ENCODE data around the gene SIRPA. TPM values are rescaled to one million over a fixed set of nuclear protein-coding genes. Genes with fewer than 3 reads are reported as not detected.

Gene SIRPA
- total and polyA plus RNA-seq, 10 of the 15 experiments (the other 5 are each of a cell fraction or from before 2014, with no cell fraction given): 1.7 to 13.2 (median 5.0) TPM

DNA sequence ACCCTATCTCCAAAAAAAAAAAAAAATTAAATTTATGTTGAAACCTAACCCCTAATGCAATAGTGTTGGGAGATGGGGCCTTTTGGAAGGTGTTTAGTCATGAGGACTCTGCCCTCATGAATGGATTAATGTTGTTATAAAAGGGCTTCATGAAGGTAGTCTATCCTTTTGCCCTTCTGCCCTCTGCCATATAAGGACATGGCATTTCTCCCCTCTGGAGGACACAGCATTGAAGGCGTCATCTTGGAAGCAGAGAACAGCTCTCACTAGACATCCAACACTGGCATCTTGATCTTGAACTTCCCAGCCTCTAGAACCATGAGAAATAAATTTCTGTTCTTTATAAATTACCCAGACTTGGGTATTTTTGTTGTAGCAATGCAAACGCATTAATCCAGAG is 63.2 kb downstream of the SIRPA start (continued):
- TF ChIP-seq, protein P1, sequence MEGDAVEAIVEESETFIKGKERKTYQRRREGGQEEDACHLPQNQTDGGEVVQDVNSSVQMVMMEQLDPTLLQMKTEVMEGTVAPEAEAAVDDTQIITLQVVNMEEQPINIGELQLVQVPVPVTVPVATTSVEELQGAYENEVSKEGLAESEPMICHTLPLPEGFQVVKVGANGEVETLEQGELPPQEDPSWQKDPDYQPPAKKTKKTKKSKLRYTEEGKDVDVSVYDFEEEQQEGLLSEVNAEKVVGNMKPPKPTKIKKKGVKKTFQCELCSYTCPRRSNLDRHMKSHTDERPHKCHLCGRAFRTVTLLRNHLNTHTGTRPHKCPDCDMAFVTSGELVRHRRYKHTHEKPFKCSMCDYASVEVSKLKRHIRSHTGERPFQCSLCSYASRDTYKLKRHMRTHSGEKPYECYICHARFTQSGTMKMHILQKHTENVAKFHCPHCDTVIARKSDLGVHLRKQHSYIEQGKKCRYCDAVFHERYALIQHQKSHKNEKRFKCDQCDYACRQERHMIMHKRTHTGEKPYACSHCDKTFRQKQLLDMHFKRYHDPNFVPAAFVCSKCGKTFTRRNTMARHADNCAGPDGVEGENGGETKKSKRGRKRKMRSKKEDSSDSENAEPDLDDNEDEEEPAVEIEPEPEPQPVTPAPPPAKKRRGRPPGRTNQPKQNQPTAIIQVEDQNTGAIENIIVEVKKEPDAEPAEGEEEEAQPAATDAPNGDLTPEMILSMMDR (IDR thresholded peaks at IDR 0.05 in 2 of 3, conservative IDR thresholded peaks at IDR 0.05 in 1 of 3; ENCODE audit: control insufficient read depth in 2 of 3, extremely low read depth in 1 of 3, insufficient read depth in 1 of 3, low read depth in 3 of 3, low read length in 3 of 3): no peak
- TF ChIP-seq EP300 (IDR thresholded peaks at IDR 0.05; ENCODE audit: borderline replicate concordance in 1 of 2, control insufficient read depth in 1 of 2, low read depth in 2 of 2, low read length in 2 of 2): no peak
- TF ChIP-seq KAT2A (conservative IDR thresholded peaks at IDR 0.05; ENCODE audit: control insufficient read depth, low read depth, low read length): no peak
- no peak for TF ChIP-seq NBN (IDR thresholded peaks at IDR 0.05)
- TF ChIP-seq FOS (IDR thresholded peaks at IDR 0.05; ENCODE audit: borderline replicate concordance, extremely low read depth, insufficient read length): no peak
- TF ChIP-seq, protein P2, sequence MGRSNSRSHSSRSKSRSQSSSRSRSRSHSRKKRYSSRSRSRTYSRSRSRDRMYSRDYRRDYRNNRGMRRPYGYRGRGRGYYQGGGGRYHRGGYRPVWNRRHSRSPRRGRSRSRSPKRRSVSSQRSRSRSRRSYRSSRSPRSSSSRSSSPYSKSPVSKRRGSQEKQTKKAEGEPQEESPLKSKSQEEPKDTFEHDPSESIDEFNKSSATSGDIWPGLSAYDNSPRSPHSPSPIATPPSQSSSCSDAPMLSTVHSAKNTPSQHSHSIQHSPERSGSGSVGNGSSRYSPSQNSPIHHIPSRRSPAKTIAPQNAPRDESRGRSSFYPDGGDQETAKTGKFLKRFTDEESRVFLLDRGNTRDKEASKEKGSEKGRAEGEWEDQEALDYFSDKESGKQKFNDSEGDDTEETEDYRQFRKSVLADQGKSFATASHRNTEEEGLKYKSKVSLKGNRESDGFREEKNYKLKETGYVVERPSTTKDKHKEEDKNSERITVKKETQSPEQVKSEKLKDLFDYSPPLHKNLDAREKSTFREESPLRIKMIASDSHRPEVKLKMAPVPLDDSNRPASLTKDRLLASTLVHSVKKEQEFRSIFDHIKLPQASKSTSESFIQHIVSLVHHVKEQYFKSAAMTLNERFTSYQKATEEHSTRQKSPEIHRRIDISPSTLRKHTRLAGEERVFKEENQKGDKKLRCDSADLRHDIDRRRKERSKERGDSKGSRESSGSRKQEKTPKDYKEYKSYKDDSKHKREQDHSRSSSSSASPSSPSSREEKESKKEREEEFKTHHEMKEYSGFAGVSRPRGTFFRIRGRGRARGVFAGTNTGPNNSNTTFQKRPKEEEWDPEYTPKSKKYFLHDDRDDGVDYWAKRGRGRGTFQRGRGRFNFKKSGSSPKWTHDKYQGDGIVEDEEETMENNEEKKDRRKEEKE (IDR thresholded peaks at IDR 0.05): no peak

DNA sequence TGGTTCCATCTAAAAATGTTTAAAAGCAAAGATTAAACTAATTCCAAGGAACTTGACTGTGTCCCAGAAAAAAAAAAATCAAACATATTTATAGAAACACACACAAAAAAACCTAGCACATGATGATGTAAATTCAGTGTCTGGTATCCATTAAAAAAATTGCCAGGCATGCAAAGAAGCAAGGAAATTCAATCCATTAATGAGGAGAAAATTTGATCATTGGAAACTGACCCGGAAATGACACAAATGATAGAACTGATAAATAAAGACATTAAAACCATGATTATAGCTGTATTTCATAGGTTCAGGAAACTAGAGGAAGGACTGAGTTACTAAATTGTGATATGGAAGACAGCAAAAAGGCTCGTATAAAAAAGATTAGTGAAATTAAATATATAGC is 63.9 kb downstream of the SIRPA start:
- POLR2A ChIA-PET: interaction anchor here (0.6 kb wide), 1 partner anchor 9 kb away, joined by 3 read pairs; no protein-coding TSS in a partner anchor
- intact Hi-C loops (cut with micrococcal nuclease; ENCODE audit: unreplicated experiment): no loop called here
- TF ChIP-seq PAX5 (IDR thresholded peaks at IDR 0.05; ENCODE audit: borderline replicate concordance, low read depth, low read length) (no peak), SREBF2 (IDR thresholded peaks at IDR 0.05; ENCODE audit: low read length) (no peak), PAX8 (IDR thresholded peaks at IDR 0.05) (no peak), ZSCAN29 (IDR thresholded peaks at IDR 0.05) (no peak), SIN3A (IDR thresholded peaks at IDR 0.05; ENCODE audit: low read depth, low read length) (no peak), MXI1 (IDR thresholded peaks at IDR 0.05; ENCODE audit: low read depth, low read length) (no peak), POU2F2 (IDR thresholded peaks at IDR 0.05; ENCODE audit: borderline replicate concordance, low read depth, low read length) (no peak), WRNIP1 (IDR thresholded peaks at IDR 0.05; ENCODE audit: borderline replicate concordance, low read depth, low read length) (no peak), ZNF384 (IDR thresholded peaks at IDR 0.05; ENCODE audit: borderline replicate concordance, low read depth, low read length) (no peak)
- TF ChIP-seq, protein P3, sequence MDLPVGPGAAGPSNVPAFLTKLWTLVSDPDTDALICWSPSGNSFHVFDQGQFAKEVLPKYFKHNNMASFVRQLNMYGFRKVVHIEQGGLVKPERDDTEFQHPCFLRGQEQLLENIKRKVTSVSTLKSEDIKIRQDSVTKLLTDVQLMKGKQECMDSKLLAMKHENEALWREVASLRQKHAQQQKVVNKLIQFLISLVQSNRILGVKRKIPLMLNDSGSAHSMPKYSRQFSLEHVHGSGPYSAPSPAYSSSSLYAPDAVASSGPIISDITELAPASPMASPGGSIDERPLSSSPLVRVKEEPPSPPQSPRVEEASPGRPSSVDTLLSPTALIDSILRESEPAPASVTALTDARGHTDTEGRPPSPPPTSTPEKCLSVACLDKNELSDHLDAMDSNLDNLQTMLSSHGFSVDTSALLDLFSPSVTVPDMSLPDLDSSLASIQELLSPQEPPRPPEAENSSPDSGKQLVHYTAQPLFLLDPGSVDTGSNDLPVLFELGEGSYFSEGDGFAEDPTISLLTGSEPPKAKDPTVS (IDR thresholded peaks at IDR 0.05; ENCODE audit: low read depth, low read length): no peak

More for the DNA sequence above, 63.9 kb downstream of the SIRPA start:
- Histone ChIP-seq H3K27ac (ENCODE audit: control insufficient read depth, insufficient read depth) (no peak overlapping the region), H3K9me3 (replicated peaks; ENCODE audit: control insufficient read depth, insufficient read depth, low read length) (no peaks in the 10 kb centered on the region), H3K4me3 (no peak overlapping the region), H3K4me1 (ENCODE audit: control insufficient read depth, insufficient read depth, low read length) (peaks cover 3% of the 10 kb centered on the region; the same call in 1 of the 2 replicates), H3K9ac (ENCODE audit: control insufficient read depth, insufficient read depth, low read length) (no peak overlapping the region), H2AFZ (ENCODE audit: control insufficient read depth, low read depth, low read length) (no peak overlapping the region), H3K4me2 (ENCODE audit: control insufficient read depth, insufficient read depth) (no peak overlapping the region), H3K79me2 (ENCODE audit: control insufficient read depth, insufficient read depth, low read length) (no peaks in the 10 kb centered on the region), H3K36me3 (ENCODE audit: control insufficient read depth in 2 of 2, insufficient read depth in 2 of 2, low read length in 1 of 2) (no peaks in the 10 kb centered on the region), H3K27me3 (replicated peaks in 1 of 2; ENCODE audit: control insufficient read depth in 2 of 2, insufficient read depth in 2 of 2, low read length in 1 of 2) (peaks cover 0 to 3% of the 10 kb centered on the region in 2 experiments; a peak in 1 of 4 replicates), H4K20me1 (ENCODE audit: control insufficient read depth, insufficient read depth) (no peaks in the 10 kb centered on the region)
- WGBS (ENCODE audit: insufficient coverage, insufficient replicate concordance, low lambda C conversion rate, missing lambda C conversion rate): 35% methylated on average over 2 of the region's 2 CpGs
- ATAC-seq: no peak
- ChIA-PET SMC1A (ENCODE audit: uncharacterized antibody, unreplicated experiment) (interaction anchor here (1.0 to 1.4 kb wide), 3 partner anchors 157 to 195 kb away, joined by 3 to 6 read pairs (median 4); no protein-coding TSS in a partner anchor), CTCF (interaction anchor here (0.6 to 1.0 kb wide), 6 partner anchors 11 to 227 kb away, joined by 3 to 5 read pairs (median 3); no protein-coding TSS in a partner anchor), RAD21 (ENCODE audit: unreplicated experiment) (no interaction called here)
- FAIRE-seq: no peak
- DNase-seq (ENCODE audit: low read depth, low spot score): no peak
- no TSS peak for BruUV-seq (replicated peaks)
- in situ Hi-C loops (cut with MboI): no loop called here

Measured in GM12878 (cell line).